GM12878 (cell line): Measurements from ENCODE around the gene MPPED1.

Experiments used
- CBX3 ChIP-seq: fragments of 200-600 bp; sonication (generic); IDR thresholded peaks from 2 replicates; pipeline ENCODE4 v1.6.1; 2016; ENCODE audit warnings: low read depth, borderline replicate concordance
- CTCF ChIP-seq, 3 experiments: IDR thresholded peaks in 2 of 3; conservative IDR thresholded peaks in 1 of 3; 2 replicates each; pipeline ENCODE4 v1.5.1; 2011; ENCODE audit warnings: low read depth in 3 of 3, low read length in 3 of 3, mild to moderate bottlenecking in 3 of 3, control low read depth in 2 of 3, moderate library complexity in 2 of 3, inconsistent platforms in 1 of 3, mixed read lengths in 1 of 3; ENCODE audit not compliant: control insufficient read depth in 2 of 3, insufficient read depth in 1 of 3; ENCODE audit errors: extremely low read depth in 1 of 3
- EZH2 ChIP-seq: IDR thresholded peaks from 2 replicates; pipeline ENCODE4 v1.6.1; 2012; ENCODE audit warnings: low read depth, mild to moderate bottlenecking, control low read depth, inconsistent platforms, low read length, borderline replicate concordance; ENCODE audit not compliant: control insufficient read depth
- NR2C2 ChIP-seq: IDR thresholded peaks from 2 replicates; pipeline ENCODE4 v1.6.1; 2011; ENCODE audit warnings: borderline replicate concordance, low read depth; ENCODE audit not compliant: control insufficient read depth, insufficient read length

GRCh38 chr22:43400449-43400848 is 11.4 kb upstream of the MPPED1 start:
- TF ChIP-seq EZH2 (no peak), CTCF (IDR thresholded peaks at IDR 0.05 in 2 of 3, conservative IDR thresholded peaks at IDR 0.05 in 1 of 3; ENCODE audit: control insufficient read depth in 2 of 3, extremely low read depth in 1 of 3, insufficient read depth in 1 of 3, low read depth in 3 of 3, low read length in 3 of 3) (no peak), NR2C2 (no peak), CBX3 (no peak)
